Peyer's patch (tissue), 4 donors: ENCODE measurements around the gene XYLT1.

Source experiments
- CTCF ChIP-seq, 6 experiments: fragments of 450-650 bp in 4 of 6; fragments of 200-600 bp in 2 of 6; sonication (generic) in 1 of 6; IDR thresholded peaks; one replicate each; pipeline ENCODE4 v1.5.1; 2017 to 2019; ENCODE audit warnings: antibody characterized with exemption in 6 of 6, mild to moderate bottlenecking in 3 of 6, moderate library complexity in 1 of 6
- POLR2A ChIP-seq, 2 donors: fragments of 450-650 bp; IDR thresholded peaks; one replicate each; pipeline ENCODE4 v1.5.1; 2017; ENCODE audit warnings: antibody characterized with exemption in 2 of 2, mild to moderate bottlenecking in 2 of 2, moderate library complexity in 2 of 2

GRCh38 chr16:17311333-17312093, 159.2 kb downstream of the XYLT1 start:
- TF ChIP-seq CTCF (IDR thresholded peaks at IDR 0.05) (no peak), POLR2A (IDR thresholded peaks at IDR 0.05) (no peak)
